ENCODE measurements around the gene FBRSL1. TPM values are rescaled to one million over a fixed set of nuclear protein-coding genes. Genes with fewer than 3 reads are reported as not detected.
A peak's percentile ranks its signal among the peaks of the same experiment; 100 is the strongest.

Gene FBRSL1
- total and polyA plus RNA-seq, 9 of the 15 experiments (the other 6 are each of a cell fraction or from before 2014, with no cell fraction given): 0.24 to 129 (median 7.3) TPM

GRCh38 chr12:132460571-132460970 lies 29.4 kb upstream of the FBRSL1 start (continued):
- TF ChIP-seq REST (IDR thresholded peaks at IDR 0.05; ENCODE audit: borderline replicate concordance): peak; percentile 51; the same call in 1 of the 2 replicates
- no peak for TF ChIP-seq REST (CRISPR knock-in tag; IDR thresholded peaks at IDR 0.05; ENCODE audit: low read depth)
- peak; percentile 33 for TF ChIP-seq CTCFL (IDR thresholded peaks at IDR 0.05; ENCODE audit: borderline replicate concordance, insufficient read depth, low read depth, low read length, poor library complexity, severe bottlenecking)
- no peak for TF ChIP-seq ZNF655 (CRISPR knock-in tag; IDR thresholded peaks at IDR 0.05)
- TF ChIP-seq WHSC1 (IDR thresholded peaks at IDR 0.05; ENCODE audit: low read length): no peak
- no peak for TF ChIP-seq LEF1 (IDR thresholded peaks at IDR 0.05)
- no peak for TF ChIP-seq ZNF124 (CRISPR knock-in tag; IDR thresholded peaks at IDR 0.05)
- no peak for TF ChIP-seq ZNF445 (CRISPR knock-in tag; IDR thresholded peaks at IDR 0.05; ENCODE audit: low read depth)
- 0 out of 2 replicates have a peak, but pooled peaks have one; percentile 30 for TF ChIP-seq SP1 (CRISPR knock-in tag; IDR thresholded peaks at IDR 0.05)
- no peak for TF ChIP-seq CREB1 (IDR thresholded peaks at IDR 0.05)
- no peak for TF ChIP-seq CREB1 (CRISPR knock-in tag; IDR thresholded peaks at IDR 0.05)
- TF ChIP-seq ELF1 (tag; IDR thresholded peaks at IDR 0.05): no peak
- TF ChIP-seq TEAD2 (tag; IDR thresholded peaks at IDR 0.05): no peak
- TF ChIP-seq ZNF395 (CRISPR knock-in tag; IDR thresholded peaks at IDR 0.05): no peak
- TF ChIP-seq CBX3 (IDR thresholded peaks at IDR 0.05; ENCODE audit: borderline replicate concordance in 1 of 2, low read length in 2 of 2): peak in 1 of 2 experiments; percentile 76; a peak in 2 of 3 replicates
- no peak for TF ChIP-seq USF1 (CRISPR knock-in tag; IDR thresholded peaks at IDR 0.05)
